Measurements from ENCODE around the gene NTF4. TPM values are rescaled to one million over a fixed set of nuclear protein-coding genes. Genes with fewer than 3 reads are reported as not detected.
"Not testable (repeated sequence)": the region's sequence is repeated elsewhere in the genome, so short reads cannot be mapped to it uniquely, and the experiment has no call there.

NTF4 gene
- total and polyA plus RNA-seq, 4 donors: 0.83 TPM; not detected in 3

- no peak within 1 kb of the TSS for H3K27ac ChIP-seq (ENCODE audit: low read depth, low read length)
- WGBS (ENCODE audit: insufficient coverage): 2% methylated on average over 36 of the region's 38 CpGs
- peak in 2 of 6 donors; percentile 16 to 52 for DNase-seq (ENCODE audit: low read depth in 4 of 6, low spot score in 6 of 6)
- peaks cover 26% of the 10 kb centered on the region for H3K4me1 ChIP-seq (ENCODE audit: control insufficient read depth, insufficient read depth, low read length)
- no peaks in the 10 kb centered on the region for H3K9me3 ChIP-seq (ENCODE audit: control insufficient read depth, insufficient read depth, low read length)
- H3K27me3 ChIP-seq (ENCODE audit: control insufficient read depth, insufficient read depth, low read length): peaks cover 47% of the 10 kb centered on the region
- no peaks in the 10 kb centered on the region for H3K36me3 ChIP-seq (ENCODE audit: control insufficient read depth, insufficient read depth, low read length)
- H3K4me3 ChIP-seq (ENCODE audit: low read depth, low read length): peak within 1 kb of the TSS; percentile 33
These were observed 6.9 kb downstream of the NTF4 start, which contains the start of gene CGB7 for GRCh38 chr19:49057636-49058234. Gene CGB7, minus strand, starts transcription at chr19:49057749. Its CDS starts 2,374 bp downstream, at chr19:49055375.

GRCh38 chr19:49056902-49057596 lies 7.6 kb downstream of the NTF4 start:
- Histone ChIP-seq H3K4me1 (ENCODE audit: control insufficient read depth, insufficient read depth, low read length) (peaks cover 26% of the 10 kb centered on the region), H3K4me3 (ENCODE audit: low read depth, low read length) (peak overlapping the region; percentile 33), H3K27me3 (ENCODE audit: control insufficient read depth, insufficient read depth, low read length) (peaks cover 47% of the 10 kb centered on the region)
- WGBS (ENCODE audit: insufficient coverage): 6% methylated on average over 29 of the region's 34 CpGs
- not testable (repeated sequence) for H3K9me3 ChIP-seq (ENCODE audit: control insufficient read depth, insufficient read depth, low read length); H3K36me3 ChIP-seq (ENCODE audit: control insufficient read depth, insufficient read depth, low read length); H3K27ac ChIP-seq (ENCODE audit: low read depth, low read length); DNase-seq (ENCODE audit: low read depth in 4 of 6, low spot score in 6 of 6)

DNA sequence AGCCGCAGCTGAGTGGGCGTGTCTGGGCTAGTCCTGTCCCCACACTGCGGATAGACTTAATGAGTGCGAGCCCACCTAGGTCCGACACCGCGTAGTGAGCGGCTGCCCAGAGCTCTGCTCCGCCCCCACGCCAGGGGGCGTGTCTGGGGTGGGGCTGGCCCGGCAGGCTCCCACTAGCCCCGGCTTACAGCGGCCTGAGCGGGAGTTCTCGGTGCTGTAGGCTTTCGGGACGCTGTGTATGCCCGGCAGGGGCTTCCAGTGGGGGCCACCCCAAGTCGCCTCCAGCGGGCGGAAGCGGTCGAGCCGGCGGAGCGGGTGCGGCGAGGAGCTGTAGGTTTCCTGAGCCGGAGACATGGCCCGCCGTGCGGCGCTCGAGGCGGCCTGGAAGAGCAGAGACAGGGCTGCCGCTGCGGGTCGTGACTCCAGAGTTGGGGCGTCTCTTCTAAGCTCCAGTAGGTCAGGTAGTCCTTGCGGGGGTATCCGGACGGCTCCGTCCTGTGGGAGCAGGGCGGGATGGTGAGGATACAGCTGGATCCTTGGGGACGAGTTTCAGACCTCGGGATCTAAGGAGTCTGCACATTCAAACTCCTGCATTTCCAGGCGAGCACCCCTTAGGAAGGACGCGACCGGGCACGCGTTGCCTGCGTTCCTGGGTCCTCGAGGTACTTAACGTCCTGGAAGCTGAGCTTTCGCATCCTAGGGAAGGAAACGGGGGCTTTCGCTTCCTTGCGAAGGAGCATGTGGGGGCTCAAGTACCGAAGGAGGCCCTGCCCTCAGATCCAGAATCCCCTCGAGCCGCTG lies 8.3 kb downstream of the NTF4 start:
- H3K27ac ChIP-seq (ENCODE audit: low read depth, low read length): no peak overlapping the region
- H3K36me3 ChIP-seq (ENCODE audit: control insufficient read depth, insufficient read depth, low read length): no peaks in the 10 kb centered on the region
- peak in 2 of 6 donors; percentile 32 to 42 for DNase-seq (ENCODE audit: low read depth in 4 of 6, low spot score in 6 of 6)
- peaks cover 26% of the 10 kb centered on the region for H3K4me1 ChIP-seq (ENCODE audit: control insufficient read depth, insufficient read depth, low read length)
- peaks cover 45% of the 10 kb centered on the region for H3K27me3 ChIP-seq (ENCODE audit: control insufficient read depth, insufficient read depth, low read length)
- WGBS (ENCODE audit: insufficient coverage): under 1% methylated on average over 63 of the region's 63 CpGs
- no peaks in the 10 kb centered on the region for H3K9me3 ChIP-seq (ENCODE audit: control insufficient read depth, insufficient read depth, low read length)
- H3K4me3 ChIP-seq (ENCODE audit: low read depth, low read length): peak overlapping the region; percentile 33

GRCh38 chr19:49050376-49051033 lies 14.1 kb downstream of the NTF4 start:
- H3K36me3 ChIP-seq (ENCODE audit: control insufficient read depth, insufficient read depth, low read length); H3K4me1 ChIP-seq (ENCODE audit: control insufficient read depth, insufficient read depth, low read length); H3K27ac ChIP-seq (ENCODE audit: low read depth, low read length); H3K4me3 ChIP-seq (ENCODE audit: low read depth, low read length); DNase-seq (ENCODE audit: low read depth in 4 of 6, low spot score in 6 of 6); H3K9me3 ChIP-seq (ENCODE audit: control insufficient read depth, insufficient read depth, low read length); H3K27me3 ChIP-seq (ENCODE audit: control insufficient read depth, insufficient read depth, low read length): not testable (repeated sequence)
- 88% methylated on average over 22 of the region's 24 CpGs for WGBS (ENCODE audit: insufficient coverage)

DNA sequence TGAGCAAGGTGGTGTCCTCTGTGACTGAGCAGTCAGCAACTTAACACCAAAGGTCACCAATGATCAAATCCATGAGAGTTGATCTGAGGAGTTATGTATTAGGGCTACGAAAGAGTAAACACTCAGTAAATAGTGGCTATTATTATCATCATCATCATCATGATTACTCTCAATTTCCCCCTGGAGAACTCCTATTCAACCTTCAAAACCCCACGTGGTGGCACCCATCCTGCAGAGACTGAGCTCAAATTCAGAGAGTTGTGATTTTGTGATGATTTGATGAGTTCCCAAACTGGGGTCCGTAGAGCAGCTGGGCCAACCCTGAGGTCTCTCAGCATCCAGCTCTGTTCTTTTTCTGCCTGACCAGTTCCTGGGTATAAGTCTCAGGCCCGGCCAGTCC lies 14.8 kb downstream of the NTF4 start:
- H3K4me1 ChIP-seq (ENCODE audit: control insufficient read depth, insufficient read depth, low read length); H3K27me3 ChIP-seq (ENCODE audit: control insufficient read depth, insufficient read depth, low read length); H3K27ac ChIP-seq (ENCODE audit: low read depth, low read length); DNase-seq (ENCODE audit: low read depth in 4 of 6, low spot score in 6 of 6); H3K9me3 ChIP-seq (ENCODE audit: control insufficient read depth, insufficient read depth, low read length); H3K36me3 ChIP-seq (ENCODE audit: control insufficient read depth, insufficient read depth, low read length); H3K4me3 ChIP-seq (ENCODE audit: low read depth, low read length): not testable (repeated sequence)
- no CpG with 5 or more reads among the region's 4 CpGs for WGBS (ENCODE audit: insufficient coverage)

DNA sequence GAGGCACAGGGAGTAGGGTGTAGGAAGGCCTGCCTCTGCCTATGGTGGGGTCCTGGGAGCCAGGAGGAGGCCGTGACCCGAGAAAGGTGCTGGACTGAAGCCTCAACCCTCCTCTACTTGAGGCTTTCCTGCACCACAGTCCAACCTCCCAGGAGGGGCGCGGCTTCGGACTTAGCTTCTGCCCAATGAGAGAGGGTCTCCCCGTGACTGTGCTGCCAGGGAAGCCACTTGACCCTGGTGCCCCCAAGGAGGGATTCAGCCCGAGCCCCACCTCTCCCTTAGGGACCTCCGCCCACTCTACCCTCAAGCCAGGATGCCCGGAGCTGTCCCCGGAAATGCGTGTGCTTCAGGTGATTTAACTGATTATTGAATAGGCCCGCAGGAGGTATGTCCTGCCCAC lies 15.6 kb downstream of the NTF4 start, which contains the start of gene CGB8:
Gene CGB8, minus strand, starts transcription at position 101 of the 400 bp plus-strand sequence. CDS start 372 bp downstream, outside the sequence.
- H3K27ac ChIP-seq (ENCODE audit: low read depth, low read length); H3K27me3 ChIP-seq (ENCODE audit: control insufficient read depth, insufficient read depth, low read length); H3K4me3 ChIP-seq (ENCODE audit: low read depth, low read length); H3K9me3 ChIP-seq (ENCODE audit: control insufficient read depth, insufficient read depth, low read length); DNase-seq (ENCODE audit: low read depth in 4 of 6, low spot score in 6 of 6); H3K36me3 ChIP-seq (ENCODE audit: control insufficient read depth, insufficient read depth, low read length); H3K4me1 ChIP-seq (ENCODE audit: control insufficient read depth, insufficient read depth, low read length): not testable (repeated sequence)
- WGBS (ENCODE audit: insufficient coverage): 68% methylated on average over 2 of the region's 12 CpGs

DNA sequence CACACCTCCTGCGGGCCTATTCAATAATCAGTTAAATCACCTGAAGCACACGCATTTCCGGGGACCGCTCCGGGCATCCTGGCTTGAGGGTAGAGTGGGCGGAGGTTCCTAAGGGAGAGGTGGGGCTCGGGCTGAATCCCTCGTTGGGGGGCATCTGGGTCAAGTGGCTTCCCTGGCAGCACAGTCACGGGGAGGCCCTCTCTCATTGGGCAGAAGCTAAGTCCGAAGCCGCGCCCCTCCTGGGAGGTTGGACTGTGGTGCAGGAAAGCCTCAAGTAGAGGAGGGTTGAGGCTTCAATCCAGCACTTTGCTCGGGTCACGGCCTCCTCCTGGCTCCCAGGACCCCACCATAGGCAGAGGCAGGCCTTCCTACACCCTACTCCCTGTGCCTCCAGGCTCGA lies 21.1 kb downstream of the NTF4 start, which contains the start of gene CGB5:
Gene CGB5, plus strand, starts transcription at position 301 of the 400 bp plus-strand sequence. CDS start 362 bp downstream, outside the sequence.
- WGBS (ENCODE audit: insufficient coverage): 70% methylated on average over 10 of the region's 15 CpGs
- H3K4me3 ChIP-seq (ENCODE audit: low read depth, low read length); H3K36me3 ChIP-seq (ENCODE audit: control insufficient read depth, insufficient read depth, low read length); H3K27me3 ChIP-seq (ENCODE audit: control insufficient read depth, insufficient read depth, low read length); H3K27ac ChIP-seq (ENCODE audit: low read depth, low read length); H3K4me1 ChIP-seq (ENCODE audit: control insufficient read depth, insufficient read depth, low read length); DNase-seq (ENCODE audit: low read depth in 4 of 6, low spot score in 6 of 6); H3K9me3 ChIP-seq (ENCODE audit: control insufficient read depth, insufficient read depth, low read length): not testable (repeated sequence)

DNA sequence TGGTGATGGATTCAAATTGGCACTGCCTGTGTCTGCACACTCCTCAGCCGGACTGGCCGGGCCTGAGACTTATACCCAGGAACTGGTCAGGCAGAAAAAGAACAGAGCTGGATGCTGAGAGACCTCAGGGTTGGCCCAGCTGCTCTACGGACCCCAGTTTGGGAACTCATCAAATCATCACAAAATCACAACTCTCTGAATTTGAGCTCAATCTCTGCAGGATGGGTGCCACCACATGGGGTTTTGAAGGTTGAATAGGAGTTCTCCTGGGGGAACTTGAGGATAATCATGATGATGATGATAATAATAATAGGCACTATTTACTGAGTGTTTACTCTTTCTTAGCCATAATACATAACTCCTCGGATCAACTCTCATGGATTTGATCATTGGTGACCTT lies 22.0 kb downstream of the NTF4 start:
- H3K36me3 ChIP-seq (ENCODE audit: control insufficient read depth, insufficient read depth, low read length); DNase-seq (ENCODE audit: low read depth in 4 of 6, low spot score in 6 of 6); H3K4me3 ChIP-seq (ENCODE audit: low read depth, low read length); H3K4me1 ChIP-seq (ENCODE audit: control insufficient read depth, insufficient read depth, low read length); H3K27ac ChIP-seq (ENCODE audit: low read depth, low read length); H3K9me3 ChIP-seq (ENCODE audit: control insufficient read depth, insufficient read depth, low read length); H3K27me3 ChIP-seq (ENCODE audit: control insufficient read depth, insufficient read depth, low read length): not testable (repeated sequence)
- WGBS (ENCODE audit: insufficient coverage): no CpG with 5 or more reads among the region's 4 CpGs

DNA sequence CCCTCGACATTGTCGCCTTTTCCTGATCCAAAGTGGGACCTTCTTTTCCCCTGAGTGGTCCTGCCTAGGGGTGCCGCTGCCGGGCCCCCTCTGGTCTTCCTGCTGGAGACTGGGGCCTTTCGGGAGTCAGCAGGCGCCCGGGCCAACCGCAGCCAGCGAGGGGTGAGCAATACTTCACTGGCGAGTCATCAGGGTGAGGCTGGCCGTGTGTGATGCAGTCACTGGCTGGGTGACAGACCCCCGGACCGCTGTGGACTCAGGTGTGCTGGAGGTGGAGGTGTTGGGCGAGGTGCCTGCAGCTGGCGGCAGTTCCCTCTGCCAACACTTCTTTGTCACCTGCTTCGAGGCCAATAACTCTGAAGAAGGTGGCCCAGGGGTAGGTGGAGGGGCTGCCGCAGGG lies 22.4 kb downstream of the NTF4 start:
- H3K4me1 ChIP-seq (ENCODE audit: control insufficient read depth, insufficient read depth, low read length): no peaks in the 10 kb centered on the region
- DNase-seq (ENCODE audit: low read depth in 4 of 6, low spot score in 6 of 6): no peak
- no peak overlapping the region for H3K27ac ChIP-seq (ENCODE audit: low read depth, low read length)
- WGBS (ENCODE audit: insufficient coverage): 83% methylated on average over 14 of the region's 17 CpGs
- no peaks in the 10 kb centered on the region for H3K9me3 ChIP-seq (ENCODE audit: control insufficient read depth, insufficient read depth, low read length)
- H3K27me3 ChIP-seq (ENCODE audit: control insufficient read depth, insufficient read depth, low read length): no peaks in the 10 kb centered on the region
- no peak overlapping the region for H3K4me3 ChIP-seq (ENCODE audit: low read depth, low read length)
- H3K36me3 ChIP-seq (ENCODE audit: control insufficient read depth, insufficient read depth, low read length): no peaks in the 10 kb centered on the region
